Measurements from ENCODE around the gene ABHD2.
"Not testable (repeated sequence)": the region's sequence is repeated elsewhere in the genome, so short reads cannot be mapped to it uniquely, and the experiment has no call there.

Gene ABHD2

GRCh38 chr15:89121414-89121813 is 33.2 kb downstream of the ABHD2 start:
- no peak for DNase-seq

GRCh38 chr15:89122505-89123180 is 34.4 kb downstream of the ABHD2 start:
- no peak for DNase-seq

DNA sequence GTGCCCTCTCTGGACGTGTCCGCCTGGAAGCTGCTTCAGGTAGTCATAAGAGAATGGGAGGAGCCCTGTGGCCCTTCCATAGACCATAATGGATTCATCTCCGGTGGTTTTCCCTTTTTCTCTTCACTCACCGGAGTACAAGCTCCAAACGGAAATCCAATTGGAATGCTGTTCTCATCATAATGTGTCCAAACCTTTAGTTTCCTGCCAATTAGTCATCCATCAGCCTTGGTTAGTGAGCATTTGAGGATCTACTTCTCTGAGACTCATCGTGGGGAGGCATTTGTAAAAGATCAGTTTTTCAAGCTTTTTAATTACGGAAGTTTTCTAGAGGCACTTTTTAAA is 34.9 kb downstream of the ABHD2 start:
- no peak for DNase-seq

- DNase-seq: no peak
These were observed 37.0 kb downstream of the ABHD2 start for GRCh38 chr15:89125088-89125826.

DNA sequence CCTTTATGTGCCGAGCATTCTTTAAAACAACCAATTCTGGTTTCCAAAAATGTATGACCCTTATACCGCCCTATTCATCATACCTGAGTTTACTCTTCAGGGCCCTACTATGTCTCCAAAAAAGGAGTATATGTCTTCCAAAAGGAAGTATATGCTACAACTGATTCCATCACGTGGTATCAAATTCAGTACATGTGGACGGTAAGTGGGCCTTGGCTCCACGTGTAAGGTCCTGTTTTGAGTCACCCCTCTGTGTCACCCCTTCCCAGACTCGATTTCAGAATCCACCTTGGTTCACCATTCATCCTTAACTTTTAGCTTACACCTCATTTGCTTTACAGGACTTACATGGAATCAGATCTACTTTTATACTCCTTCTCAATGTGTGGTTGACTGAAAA is 37.8 kb downstream of the ABHD2 start:
- no peak for DNase-seq

DNA sequence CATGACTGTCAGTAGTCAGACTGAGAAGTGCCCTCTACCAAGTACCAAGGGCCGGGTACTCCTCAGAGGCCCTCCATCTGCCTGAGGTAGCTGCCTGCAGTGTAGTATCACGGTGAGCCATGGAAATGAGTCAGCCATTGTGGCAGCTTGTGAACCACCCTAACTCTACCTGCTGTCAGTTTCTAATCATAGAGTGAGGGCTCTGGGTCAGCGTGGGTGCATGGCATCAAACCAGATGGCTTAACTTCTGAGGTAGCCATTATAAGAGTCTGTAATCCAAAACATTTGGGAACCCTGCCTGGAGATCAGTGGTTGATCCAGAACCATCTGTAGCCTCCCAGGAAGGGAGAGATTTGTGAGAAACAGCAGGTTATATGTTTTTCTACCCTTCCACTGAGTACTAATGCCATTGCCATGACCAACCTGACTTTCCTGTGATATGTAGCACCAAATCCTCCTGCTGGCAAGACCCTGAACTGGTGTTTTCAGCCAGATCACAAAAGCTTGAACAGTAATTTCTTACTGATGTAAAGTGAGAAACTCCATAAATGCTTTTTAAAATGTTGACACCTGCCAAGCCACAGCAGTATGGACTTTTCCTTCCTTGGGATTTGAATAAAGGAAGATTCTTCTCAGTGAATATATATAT is 38.9 kb downstream of the ABHD2 start:
- DNase-seq: no peak

DNA sequence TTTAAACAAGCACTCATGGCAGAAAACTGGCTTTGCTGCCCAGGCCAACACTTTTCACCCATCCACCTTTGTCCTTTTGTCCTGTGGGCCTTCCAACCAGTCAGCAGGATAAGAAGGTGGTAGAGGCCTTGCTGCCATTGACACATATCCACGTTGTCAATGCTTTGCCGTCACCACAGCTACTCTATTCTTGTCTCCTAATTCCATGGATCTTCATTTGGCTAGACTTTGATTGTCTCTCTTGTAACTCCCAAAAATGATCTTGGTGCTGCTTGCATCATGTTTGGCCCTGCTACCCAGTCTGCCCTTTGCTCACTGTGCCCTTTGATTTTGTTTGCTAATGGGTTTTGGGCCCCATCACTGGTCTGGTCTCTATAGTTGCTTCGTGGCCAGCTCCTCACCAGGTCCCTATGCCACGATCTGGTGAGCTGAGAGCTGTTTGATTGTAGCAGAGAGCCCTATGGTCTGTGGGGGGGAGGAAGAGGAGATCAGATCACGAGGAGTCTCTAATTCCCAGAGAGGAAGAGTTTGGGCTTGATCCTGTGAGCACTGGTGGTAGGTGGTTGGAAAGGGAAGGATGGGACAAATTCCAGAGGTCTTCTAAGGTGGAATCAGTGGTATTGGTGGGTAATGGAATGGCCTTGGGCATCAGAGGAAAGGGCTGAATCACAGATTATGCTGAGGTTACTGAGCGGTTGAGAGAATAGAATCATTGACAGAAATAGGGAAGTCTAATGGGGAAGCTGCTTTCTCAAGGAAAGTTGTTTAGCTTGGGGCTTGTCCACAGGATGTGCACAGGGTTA is 40.3 kb downstream of the ABHD2 start:
- no peak for DNase-seq

- DNase-seq: peak; percentile 76
These were observed 41.0 kb downstream of the ABHD2 start for GRCh38 chr15:89129123-89129815.

GRCh38 chr15:89129816-89130134 is 41.5 kb downstream of the ABHD2 start:
- no peak for DNase-seq

GRCh38 chr15:89130201-89130600 is 41.9 kb downstream of the ABHD2 start:
- no peak for DNase-seq

DNA sequence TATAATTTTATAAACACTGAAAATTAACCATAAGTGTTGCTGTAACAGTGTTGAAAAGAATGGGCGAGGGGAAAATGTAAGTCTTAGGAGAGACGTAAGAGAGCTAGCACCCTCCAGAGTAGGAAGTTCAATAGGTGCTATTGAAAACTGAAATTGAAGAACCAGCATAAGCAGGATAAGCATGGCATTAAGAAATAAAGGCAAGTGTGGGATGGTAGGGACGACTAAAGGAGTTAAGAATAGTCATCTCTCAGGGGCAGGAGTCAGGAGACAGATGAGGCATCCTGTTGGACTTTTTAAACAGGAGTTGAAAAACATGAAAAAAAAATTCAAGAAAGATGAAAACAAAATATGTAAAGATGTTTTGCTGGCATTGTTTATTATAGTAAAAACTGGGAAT is 43.5 kb downstream of the ABHD2 start:
- no peak for DNase-seq

GRCh38 chr15:89132611-89133507 is 44.6 kb downstream of the ABHD2 start:
- DNase-seq: no peak

DNA sequence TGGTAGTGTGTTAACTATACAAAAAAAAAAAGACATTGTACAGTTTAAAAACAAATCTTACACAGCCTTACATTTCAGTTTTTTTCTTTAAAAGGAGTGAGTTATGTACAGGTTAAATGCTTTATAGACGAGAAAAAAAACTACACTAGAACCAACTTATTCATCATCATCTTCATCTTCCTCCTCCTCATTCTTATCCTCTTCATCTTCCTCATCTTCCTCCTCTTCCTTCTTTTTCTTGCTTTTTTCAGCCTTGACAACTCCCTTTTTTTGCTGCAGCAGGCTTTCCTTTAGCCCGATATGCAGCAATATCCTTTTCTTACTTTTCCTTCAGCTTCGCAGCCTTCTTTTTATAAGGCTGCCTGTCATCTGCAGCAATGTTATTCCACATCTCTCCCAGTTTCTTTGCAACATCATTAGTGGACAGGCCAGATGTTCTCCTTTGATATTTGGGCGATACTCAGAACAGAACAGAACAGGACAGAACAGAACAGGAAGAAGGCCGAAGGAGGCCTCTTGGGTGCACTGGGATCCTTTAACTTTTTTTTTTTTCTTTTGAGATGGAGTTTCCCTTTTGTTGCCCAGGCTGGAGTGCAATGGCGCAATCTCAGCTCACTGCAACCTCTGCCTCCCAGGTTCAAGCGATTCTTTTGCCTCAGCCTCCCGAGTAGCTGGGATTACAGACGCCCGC is 47.3 kb downstream of the ABHD2 start:
- DNase-seq: not testable (repeated sequence)

DNA sequence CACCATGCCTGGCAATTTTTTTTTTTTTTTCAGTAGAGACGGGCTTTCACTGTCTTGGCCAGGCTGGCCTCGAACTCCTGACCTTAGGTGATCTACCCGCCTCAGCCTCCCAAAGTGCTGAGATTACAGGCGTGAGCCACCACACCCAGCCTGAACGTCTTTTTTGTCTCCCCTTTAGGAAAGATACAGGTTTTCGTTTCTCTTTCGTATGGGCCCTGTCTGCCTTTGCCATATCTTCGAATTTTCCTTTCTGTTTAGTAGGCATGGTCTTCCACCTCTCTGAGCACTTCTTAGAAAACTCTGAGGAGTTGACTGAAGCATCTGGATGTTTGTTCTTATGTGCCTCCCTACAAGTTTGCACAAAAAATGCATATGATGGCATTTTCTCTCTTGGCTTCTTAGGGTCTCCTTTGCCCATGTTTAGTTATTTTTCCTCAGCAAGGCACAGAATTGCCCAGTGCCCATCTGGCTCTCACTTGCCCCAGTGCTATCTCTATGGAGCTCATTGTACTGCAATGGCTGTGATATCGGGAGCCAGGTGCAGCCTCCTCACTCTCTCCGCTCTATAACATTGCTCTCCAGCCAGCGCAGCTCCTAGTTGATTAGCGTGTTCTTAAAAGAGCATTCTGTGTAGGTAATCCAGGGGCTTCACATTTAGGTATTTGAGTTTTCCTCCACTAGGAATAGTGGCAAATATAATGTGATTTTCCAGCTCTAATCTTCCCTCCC is 48.0 kb downstream of the ABHD2 start:
- no peak for DNase-seq

DNA sequence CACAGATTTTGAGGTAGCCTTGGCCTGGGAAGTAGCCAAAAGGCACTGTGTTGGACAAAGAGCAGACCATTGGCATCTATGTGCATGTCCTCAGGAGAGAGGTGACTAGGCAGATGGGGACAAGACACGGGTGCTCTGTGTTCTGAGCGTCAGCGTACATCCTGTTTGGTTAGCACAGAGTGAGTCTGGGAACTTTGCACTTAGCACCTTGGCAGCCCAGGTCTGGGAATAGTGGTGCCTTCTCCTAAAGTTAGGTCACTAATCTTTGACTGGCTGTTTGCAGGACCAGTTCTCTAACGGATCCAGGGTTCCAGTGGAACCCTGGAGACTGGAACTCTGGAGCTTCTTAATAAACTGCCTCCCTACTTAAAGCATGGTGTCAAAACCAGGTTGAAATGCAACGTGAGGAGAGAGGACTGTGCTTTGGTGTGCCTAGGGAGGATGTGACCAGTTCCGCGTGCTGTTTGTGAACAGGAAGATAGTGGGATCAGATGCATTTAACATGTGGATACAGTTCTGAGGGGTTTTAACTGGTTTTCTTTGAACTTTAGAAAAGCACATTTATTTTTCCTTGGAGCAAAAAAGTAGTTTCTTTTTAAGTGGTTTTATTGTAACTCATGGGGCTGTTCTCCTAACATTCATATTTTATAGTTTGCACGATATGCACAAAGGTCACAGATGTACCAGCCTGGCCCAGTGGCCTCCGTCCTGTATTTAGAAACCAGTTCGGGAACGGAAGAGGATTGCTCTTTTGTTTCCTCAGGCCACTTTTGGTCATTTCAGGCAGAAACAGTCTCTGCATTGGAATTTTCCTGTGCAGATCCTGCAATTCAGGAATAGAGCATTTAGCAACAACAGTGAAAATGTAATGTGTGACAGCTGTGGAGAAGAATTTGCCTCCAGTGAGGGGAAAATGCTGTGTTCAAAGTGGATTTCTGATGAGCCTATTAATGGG is 48.8 kb downstream of the ABHD2 start:
- no peak for DNase-seq

GRCh38 chr15:89137926-89138325 is 49.7 kb downstream of the ABHD2 start:
- DNase-seq: no peak

GRCh38 chr15:89138999-89139612 is 50.9 kb downstream of the ABHD2 start:
- no peak for DNase-seq

GRCh38 chr15:89139613-89140499 is 51.6 kb downstream of the ABHD2 start:
- no peak for DNase-seq

All from CD4-positive, alpha-beta T cell treated with Interleukin-6 for 4 hours (primary cell).